Measurements from ENCODE around the gene RAMP3.

GRCh38 chr7:45184326-45185027 lies 26.9 kb downstream of the RAMP3 start:
- TF ChIP-seq CTCF (IDR thresholded peaks at IDR 0.05; ENCODE audit: insufficient read depth, low read depth, low read length): no peak
- no peak for TF ChIP-seq EZH2 (IDR thresholded peaks at IDR 0.05; ENCODE audit: insufficient read depth, low read length)

Measured in astrocyte (in vitro differentiated cells and primary cell).